Activated CD4-positive, alpha-beta T cell treated with anti-CD3 and anti-CD28 coated beads, Interleukin-2, amount 10 ng/mL, durations not matched to agents 24 days and 14 days (primary cell): ENCODE data around the gene PTDSS2. TPM values are rescaled to one million over a fixed set of nuclear protein-coding genes. Genes with fewer than 3 reads are reported as not detected.
"Not testable (repeated sequence)": the region's sequence is repeated elsewhere in the genome, so short reads cannot be mapped to it uniquely, and the experiment has no call there.

Source experiments
- DNase-seq: peaks from one replicate; pipeline ENCODE4 v3.0.0; 2022
- H3K27ac Mint-ChIP-seq: one replicate; pipeline ENCODE4 v1.8.0; 2022; ENCODE audit warnings: mild to moderate bottlenecking, mixed read lengths
- H3K27me3 Mint-ChIP-seq: one replicate; pipeline ENCODE4 v1.8.0; 2022; ENCODE audit warnings: mixed read lengths
- H3K36me3 Mint-ChIP-seq: one replicate; pipeline ENCODE4 v1.8.0; 2022; ENCODE audit warnings: low read depth, mild to moderate bottlenecking, mixed read lengths
- H3K4me1 Mint-ChIP-seq: one replicate; pipeline ENCODE4 v1.8.0; 2021; ENCODE audit warnings: mixed read lengths
- H3K4me3 Mint-ChIP-seq: one replicate; pipeline ENCODE4 v1.8.0; 2022; ENCODE audit warnings: mild to moderate bottlenecking, moderate library complexity, mixed read lengths
- H3K9me3 Mint-ChIP-seq: one replicate; pipeline ENCODE4 v1.8.0; 2021; ENCODE audit warnings: mixed read lengths
- intact Hi-C: fragments of 100-400 bp; cut with micrococcal nuclease; formaldehyde crosslinking; loops from one replicate; pipeline ENCODE4 v1.15.1; 2023
- total RNA-seq: library from RNA; stranded (reverse); gene quantifications from 2 replicates; pipeline ENCODE4 v1.2.3, GENCODE V29; 2022

The PTDSS2 gene
- total RNA-seq, 1 donor from 2014 or later: 31.0 TPM

GRCh38 chr11:432501-433100 lies 17.5 kb upstream of the PTDSS2 start:
- Mint-ChIP-seq H3K4me1 (peaks cover 6% of the 10 kb centered on the region), H3K27ac (no peak overlapping the region), H3K36me3 (peaks cover 25% of the 10 kb centered on the region), H3K9me3 (no peaks in the 10 kb centered on the region), H3K4me3 (no peak overlapping the region), H3K27me3 (no peaks in the 10 kb centered on the region)
- DNase-seq: no peak
- intact Hi-C loops: no loop called here

GRCh38 chr11:433111-433510 lies 17.0 kb upstream of the PTDSS2 start:
- Mint-ChIP-seq H3K9me3 (no peaks in the 10 kb centered on the region), H3K36me3 (peaks cover 23% of the 10 kb centered on the region)
- DNase-seq: no peak

GRCh38 chr11:433641-434040 lies 16.4 kb upstream of the PTDSS2 start:
- no peak overlapping the region for H3K4me3 Mint-ChIP-seq
- intact Hi-C loops: no loop called here
- H3K9me3 Mint-ChIP-seq: no peaks in the 10 kb centered on the region
- H3K27ac Mint-ChIP-seq: no peak overlapping the region
- no peak for DNase-seq
- peaks cover 8% of the 10 kb centered on the region for H3K4me1 Mint-ChIP-seq
- H3K27me3 Mint-ChIP-seq: no peaks in the 10 kb centered on the region
- peaks cover 22% of the 10 kb centered on the region for H3K36me3 Mint-ChIP-seq

More at GRCh38 chr11:433111-433510, 17.0 kb upstream of the PTDSS2 start:
- H3K4me1 Mint-ChIP-seq: peaks cover 7% of the 10 kb centered on the region
- H3K27ac Mint-ChIP-seq: no peak overlapping the region
- intact Hi-C loops: no loop called here
- no peak overlapping the region for H3K4me3 Mint-ChIP-seq
- no peaks in the 10 kb centered on the region for H3K27me3 Mint-ChIP-seq

GRCh38 chr11:434496-434895 lies 15.6 kb upstream of the PTDSS2 start:
- no peaks in the 10 kb centered on the region for H3K27me3 Mint-ChIP-seq
- DNase-seq: no peak
- H3K27ac Mint-ChIP-seq: no peak overlapping the region
- intact Hi-C loops: no loop called here
- peaks cover 8% of the 10 kb centered on the region for H3K4me1 Mint-ChIP-seq
- H3K4me3 Mint-ChIP-seq: no peak overlapping the region
- peaks cover 14% of the 10 kb centered on the region for H3K36me3 Mint-ChIP-seq
- no peaks in the 10 kb centered on the region for H3K9me3 Mint-ChIP-seq

GRCh38 chr11:434999-435740 lies 14.9 kb upstream of the PTDSS2 start:
- H3K4me1 Mint-ChIP-seq: peaks cover 10% of the 10 kb centered on the region
- H3K27ac Mint-ChIP-seq, intact Hi-C loops, H3K9me3 Mint-ChIP-seq, H3K4me3 Mint-ChIP-seq, DNase-seq, H3K27me3 Mint-ChIP-seq: not testable (repeated sequence)
- H3K36me3 Mint-ChIP-seq: peaks cover 13% of the 10 kb centered on the region

GRCh38 chr11:437228-437870 lies 12.7 kb upstream of the PTDSS2 start:
- Mint-ChIP-seq H3K36me3 (peaks cover 8% of the 10 kb centered on the region), H3K4me1 (peaks cover 15% of the 10 kb centered on the region), H3K4me3 (no peak overlapping the region), H3K9me3 (no peaks in the 10 kb centered on the region), H3K27me3 (no peaks in the 10 kb centered on the region), H3K27ac (no peak overlapping the region)
- intact Hi-C loops: no loop called here
- DNase-seq: no peak

- Mint-ChIP-seq H3K36me3 (peaks cover 3% of the 10 kb centered on the region), H3K4me1 (peaks cover 15% of the 10 kb centered on the region), H3K27ac (no peak overlapping the region), H3K4me3 (no peak overlapping the region), H3K27me3 (no peaks in the 10 kb centered on the region), H3K9me3 (no peaks in the 10 kb centered on the region)
- intact Hi-C loops: no loop called here
- no peak for DNase-seq
Measured at GRCh38 chr11:438101-438844, 11.8 kb upstream of the PTDSS2 start.

GRCh38 chr11:439315-440064 lies 10.6 kb upstream of the PTDSS2 start:
- Mint-ChIP-seq H3K4me1 (peaks cover 15% of the 10 kb centered on the region), H3K9me3 (no peaks in the 10 kb centered on the region), H3K27me3 (peaks cover 8% of the 10 kb centered on the region), H3K36me3 (peaks cover 1% of the 10 kb centered on the region), H3K27ac (no peak overlapping the region), H3K4me3 (peak overlapping the region; percentile 45)
- DNase-seq: no peak
- intact Hi-C loops: no loop called here

- no peak for DNase-seq
- H3K9me3 Mint-ChIP-seq: no peaks in the 10 kb centered on the region
- peaks cover 15% of the 10 kb centered on the region for H3K4me1 Mint-ChIP-seq
- peaks cover 1% of the 10 kb centered on the region for H3K36me3 Mint-ChIP-seq
- peak overlapping the region; percentile 84 for H3K4me3 Mint-ChIP-seq
- H3K27ac Mint-ChIP-seq: no peak overlapping the region
- intact Hi-C loops: no loop called here
- H3K27me3 Mint-ChIP-seq: peaks cover 8% of the 10 kb centered on the region
Measured at GRCh38 chr11:440065-441042, 9.7 kb upstream of the PTDSS2 start.

- Mint-ChIP-seq H3K4me3 (peak overlapping the region; percentile 84), H3K27me3 (peaks cover 8% of the 10 kb centered on the region), H3K4me1 (peaks cover 15% of the 10 kb centered on the region), H3K27ac (no peak overlapping the region), H3K9me3 (no peaks in the 10 kb centered on the region), H3K36me3 (peaks cover 1% of the 10 kb centered on the region)
- intact Hi-C loops: no loop called here
- DNase-seq: no peak
Measured at GRCh38 chr11:441043-441417, 9.0 kb upstream of the PTDSS2 start.

- Mint-ChIP-seq H3K9me3 (no peaks in the 10 kb centered on the region), H3K36me3 (no peaks in the 10 kb centered on the region), H3K4me3 (peak within 1 kb of the TSS; percentile 84), H3K27ac (no peak within 1 kb of the TSS), H3K4me1 (peaks cover 13% of the 10 kb centered on the region), H3K27me3 (peaks cover 8% of the 10 kb centered on the region)
- DNase-seq: peak; percentile 91
- intact Hi-C loops: no loop called here
Measured at GRCh38 chr11:441418-442274, 8.4 kb upstream of the PTDSS2 start, which contains the start of gene ANO9. TSS of gene ANO9 (minus strand) at chr11:442011. CDS start at chr11:441926, 85 bp downstream.

- DNase-seq: no peak
- Mint-ChIP-seq H3K36me3 (no peaks in the 10 kb centered on the region), H3K27ac (no peak overlapping the region), H3K9me3 (no peaks in the 10 kb centered on the region), H3K27me3 (peaks cover 8% of the 10 kb centered on the region), H3K4me1 (peaks cover 9% of the 10 kb centered on the region), H3K4me3 (no peak overlapping the region)
- intact Hi-C loops: no loop called here
Measured at GRCh38 chr11:442611-443081, 7.4 kb upstream of the PTDSS2 start.
